GM18526 (cell line): Measurements from ENCODE around the gene HS3ST1.

Source experiments
- POLR2A ChIP-seq: IDR thresholded peaks from 3 replicates; pipeline ENCODE4 v1.6.1; 2011; ENCODE audit not compliant: insufficient read length; ENCODE audit errors: extremely low read depth

HS3ST1 gene

GRCh38 chr4:11423465-11423864 is 5.2 kb downstream of the HS3ST1 start:
- no peak for TF ChIP-seq POLR2A

GRCh38 chr4:11421116-11421515 is 7.6 kb downstream of the HS3ST1 start:
- no peak for TF ChIP-seq POLR2A

GRCh38 chr4:11420327-11420726 is 8.4 kb downstream of the HS3ST1 start:
- TF ChIP-seq POLR2A, result no peak

DNA sequence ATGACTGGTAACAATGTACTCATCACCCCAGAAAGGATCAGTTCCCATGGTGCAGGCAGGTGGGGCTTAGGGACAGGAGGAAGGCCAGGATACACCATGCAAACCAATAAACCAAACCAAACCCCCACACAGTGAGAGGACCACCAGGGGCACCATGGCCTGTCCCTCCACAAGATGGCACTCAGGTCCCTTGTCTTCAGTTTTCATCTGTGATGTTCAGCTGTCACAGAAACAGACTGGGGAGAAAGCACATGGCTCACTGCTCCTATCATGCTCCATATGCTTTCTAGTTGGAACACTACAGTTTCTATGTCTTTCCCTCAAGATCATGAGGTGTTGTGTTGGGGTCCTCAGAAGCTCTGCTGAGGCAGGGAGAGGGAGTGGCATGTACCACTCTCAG is 10.1 kb downstream of the HS3ST1 start:
- TF ChIP-seq POLR2A, result no peak

- TF ChIP-seq POLR2A, result no peak
Measured at GRCh38 chr4:11416767-11417113, 12.0 kb downstream of the HS3ST1 start.

GRCh38 chr4:11416071-11416766 is 12.5 kb downstream of the HS3ST1 start:
- no peak for TF ChIP-seq POLR2A

GRCh38 chr4:11415409-11416070 is 13.2 kb downstream of the HS3ST1 start:
- TF ChIP-seq POLR2A, result no peak

DNA sequence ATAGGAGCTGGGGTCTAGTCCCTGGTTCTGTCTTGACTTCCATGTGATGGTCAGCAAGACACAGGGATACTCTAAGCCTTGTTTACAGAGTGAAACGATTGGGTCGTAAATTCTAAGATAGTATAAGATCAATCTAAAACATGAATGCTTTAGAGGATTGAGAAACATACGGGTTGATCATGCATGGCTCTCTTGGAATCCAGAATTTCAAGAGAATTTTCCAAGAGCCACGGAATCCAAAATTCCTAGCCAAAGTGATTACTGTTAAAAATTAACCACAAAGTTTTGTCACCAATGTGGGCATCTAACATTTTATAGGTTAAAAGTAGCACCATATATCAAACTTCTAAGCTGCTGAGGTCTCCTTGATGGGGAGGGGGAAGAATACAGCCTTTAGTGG is 16.5 kb downstream of the HS3ST1 start:
- no peak for TF ChIP-seq POLR2A

DNA sequence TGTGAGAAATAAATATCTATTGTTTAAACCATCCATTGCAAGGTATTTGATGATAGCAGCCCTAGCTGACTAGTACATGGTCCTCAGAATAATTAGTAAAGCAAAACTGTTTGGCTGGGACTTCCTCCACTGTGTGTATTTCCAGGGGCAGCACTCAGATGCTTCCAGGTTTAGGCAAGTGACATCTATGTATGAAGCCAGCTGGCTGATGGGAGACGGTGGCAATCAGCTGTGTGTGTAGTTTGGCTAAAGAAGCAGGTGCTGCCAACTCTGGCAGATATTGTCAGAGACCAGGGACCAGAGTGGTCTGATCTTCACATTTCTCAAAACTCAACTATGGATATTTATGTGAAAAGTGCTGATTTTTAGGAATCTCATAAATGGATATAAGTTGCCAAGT is 19.1 kb downstream of the HS3ST1 start:
- no peak for TF ChIP-seq POLR2A

DNA sequence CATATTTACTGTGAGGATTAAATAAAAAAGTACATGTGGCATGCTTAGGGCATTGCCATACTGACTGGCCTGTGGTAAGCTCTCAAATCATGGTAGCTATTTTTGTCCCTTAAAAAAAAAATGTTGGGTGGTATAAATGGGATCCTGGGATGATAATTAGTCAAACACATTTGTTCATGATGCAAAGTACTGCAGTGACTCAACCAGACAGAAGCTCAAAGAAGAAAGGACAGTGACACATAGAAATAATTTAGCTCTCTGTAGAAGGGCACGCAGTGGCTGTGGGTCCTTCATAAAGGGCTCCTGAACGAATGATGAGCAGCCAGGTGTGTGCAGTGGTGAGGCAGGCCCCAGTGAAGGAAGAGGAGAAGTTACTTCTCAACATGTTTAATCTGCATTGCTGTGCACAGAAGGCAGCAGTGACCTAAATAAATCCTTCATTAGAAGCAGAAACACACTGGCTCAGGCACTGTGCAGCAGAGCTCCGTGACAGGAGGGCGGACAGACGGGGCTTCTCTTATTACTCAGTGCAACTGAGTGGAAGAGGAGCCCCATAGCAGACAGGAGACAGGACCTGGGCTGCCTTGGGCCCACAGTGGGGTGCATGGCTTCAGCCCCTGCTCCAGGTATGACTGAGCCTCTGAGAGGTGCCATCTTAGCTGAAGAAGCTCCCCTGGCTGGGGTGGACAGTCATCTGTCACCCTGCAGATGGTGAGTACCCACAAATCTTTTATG is 20.3 kb downstream of the HS3ST1 start:
- no peak for TF ChIP-seq POLR2A

GRCh38 chr4:11407551-11407950 is 21.1 kb downstream of the HS3ST1 start:
- TF ChIP-seq POLR2A, result no peak

DNA sequence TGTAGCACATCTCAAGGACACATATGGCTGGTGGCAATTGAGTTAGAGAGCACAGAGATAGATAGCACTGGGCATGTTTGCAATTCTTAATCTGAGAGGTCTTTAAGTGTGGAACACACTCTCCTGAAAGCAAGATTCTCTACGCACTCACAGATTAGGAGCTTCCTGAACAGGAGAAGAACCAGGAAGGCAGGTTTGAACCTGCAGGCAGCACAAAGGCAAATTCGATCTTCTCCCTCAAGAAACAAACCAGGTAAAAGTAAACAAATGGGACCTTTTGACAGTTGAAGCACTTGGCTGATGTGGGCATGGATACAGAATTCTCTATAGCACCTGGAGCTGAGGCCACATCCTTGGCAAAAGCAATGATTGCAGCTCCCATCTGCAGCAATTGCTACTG is 24.3 kb downstream of the HS3ST1 start:
- no peak for TF ChIP-seq POLR2A

DNA sequence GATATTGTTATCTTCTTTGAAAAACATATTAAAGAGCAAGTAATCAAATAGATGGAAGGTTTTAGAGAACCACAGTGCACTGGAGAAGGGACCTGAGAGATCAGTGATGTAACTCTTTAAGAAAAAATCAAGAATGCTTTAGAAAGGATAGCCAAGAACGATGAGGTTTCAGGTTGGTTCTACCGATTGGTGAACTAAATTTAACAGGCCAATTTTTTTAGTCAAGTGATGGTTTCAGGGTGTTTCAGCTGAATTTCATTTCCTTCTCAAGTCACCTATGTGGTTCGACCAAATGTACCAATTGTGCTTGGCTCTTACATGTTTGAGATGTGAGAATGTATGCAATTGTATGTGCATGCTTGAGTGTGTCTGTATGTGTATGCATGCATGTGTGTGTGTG is 26.5 kb downstream of the HS3ST1 start:
- no peak for TF ChIP-seq POLR2A

- TF ChIP-seq POLR2A, result no peak
Measured at GRCh38 chr4:11399461-11399971, 29.2 kb downstream of the HS3ST1 start.

DNA sequence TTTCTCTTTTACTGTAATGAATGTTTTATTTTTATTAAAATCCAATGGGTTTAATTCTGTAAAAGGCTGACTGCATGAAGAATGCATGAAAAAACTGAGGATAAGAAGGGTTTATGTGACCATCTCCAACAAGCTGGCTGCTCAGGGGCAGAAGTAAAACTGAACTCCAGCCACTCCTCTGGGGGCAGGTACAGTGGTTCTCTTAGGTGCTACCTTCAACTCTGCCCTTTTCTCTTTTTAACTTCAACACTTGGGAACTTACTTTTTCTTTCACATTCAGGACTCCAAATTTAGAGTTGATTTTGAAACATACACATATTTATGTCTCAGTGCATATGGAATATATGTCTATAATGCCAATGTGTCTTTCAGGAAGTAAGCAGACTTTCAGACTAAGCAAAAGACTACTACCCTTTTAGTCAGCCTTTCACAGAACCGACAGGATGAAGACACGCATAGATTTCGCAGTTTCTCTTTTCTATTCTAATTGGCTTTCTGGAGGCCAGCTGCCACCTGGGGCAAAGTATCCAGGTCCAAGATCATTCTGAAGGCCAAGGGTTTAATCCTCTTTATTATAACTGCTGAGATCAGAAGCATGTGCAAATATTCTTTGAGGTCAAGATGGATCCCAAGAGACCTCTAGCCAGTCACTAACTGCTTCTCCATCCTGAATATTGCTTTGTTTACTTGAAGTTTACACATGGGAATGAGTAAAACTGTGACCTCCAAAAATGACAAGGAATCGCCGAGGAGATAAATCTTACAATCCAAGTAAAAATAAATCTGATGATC is 30.7 kb downstream of the HS3ST1 start:
- TF ChIP-seq POLR2A, result no peak

DNA sequence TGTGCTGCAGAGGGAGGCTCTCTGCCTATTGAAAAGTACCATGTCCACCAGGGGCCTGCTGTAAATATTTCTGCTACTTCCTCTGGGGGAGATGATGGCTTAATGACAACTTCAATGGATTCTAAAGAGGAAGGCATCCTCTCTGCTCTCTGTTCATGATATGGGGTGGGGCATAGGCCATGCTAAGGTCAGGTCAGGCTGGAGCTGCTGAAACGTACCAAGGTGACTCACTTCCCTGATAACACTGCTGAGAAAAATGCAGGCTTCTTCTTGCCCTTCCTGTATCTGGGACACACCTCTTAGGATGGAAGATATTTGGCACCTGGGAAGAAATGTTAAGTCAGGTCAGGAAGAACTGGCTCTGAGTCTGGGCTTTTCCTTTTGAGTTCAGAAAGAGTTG is 31.5 kb downstream of the HS3ST1 start:
- no peak for TF ChIP-seq POLR2A

DNA sequence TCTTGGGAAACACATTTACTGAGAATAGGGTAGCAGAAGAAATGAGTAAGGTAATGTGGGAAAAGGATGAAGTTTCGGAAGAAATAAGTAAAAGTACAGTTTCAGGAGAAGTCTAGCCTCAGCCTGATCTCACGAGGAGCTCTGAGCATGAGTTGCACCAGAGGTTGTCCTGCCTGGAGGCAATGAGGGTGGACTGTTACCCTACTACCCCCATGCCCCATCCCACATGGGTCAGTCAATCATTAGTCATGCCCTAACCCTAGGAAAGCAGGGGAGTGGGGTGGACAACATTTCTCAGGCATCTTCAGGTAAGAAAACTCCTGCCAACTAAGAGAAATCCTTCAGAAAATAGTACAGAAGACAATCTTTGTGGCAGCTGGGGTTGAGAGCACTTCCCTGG is 35.1 kb downstream of the HS3ST1 start:
- TF ChIP-seq POLR2A, result no peak
